Measurements from ENCODE around the gene FN1. TPM values are rescaled to one million over a fixed set of nuclear protein-coding genes. Genes with fewer than 3 reads are reported as not detected.

Gene FN1
- total RNA-seq, 1 experiment from 2014 or later, result 11.1 TPM

GRCh38 chr2:215377283-215377682, 58.6 kb downstream of the FN1 start:
- RAD21 ChIA-PET (ENCODE audit: low non-redundant PET in 1 of 2, low total read pairs in 2 of 2, uncharacterized antibody in 2 of 2, unreplicated experiment in 2 of 2), result no interaction called here
- H3K4me1 ChIP-seq (ENCODE audit: control insufficient read depth in 1 of 2, insufficient read depth in 2 of 2, low read length in 2 of 2), result no peaks in the 10 kb centered on the region
- DNase-seq (ENCODE audit: low read depth, low spot score), result no peak
- intact Hi-C loops (cut with micrococcal nuclease), result no loop called here
- no peaks in the 10 kb centered on the region for H4K20me1 ChIP-seq (ENCODE audit: insufficient read depth)
- no peak for TF ChIP-seq ATF3 (IDR thresholded peaks at IDR 0.05)
- TF ChIP-seq ZFX (IDR thresholded peaks at IDR 0.05), result no peak
- no peak for TF ChIP-seq ELF1 (IDR thresholded peaks at IDR 0.05; ENCODE audit: borderline replicate concordance, low read depth)
- TF ChIP-seq MAX (IDR thresholded peaks at IDR 0.05), result no peak
- TF ChIP-seq POLR2A (IDR thresholded peaks at IDR 0.05; ENCODE audit: borderline replicate concordance, extremely low read depth, insufficient read depth, insufficient read length), result no peak
- TF ChIP-seq SP1 (IDR thresholded peaks at IDR 0.05; ENCODE audit: low read depth), result no peak
- no peak for TF ChIP-seq CBX3 (IDR thresholded peaks at IDR 0.05; ENCODE audit: low read depth)
- no peak for TF ChIP-seq RAD21 (IDR thresholded peaks at IDR 0.05; ENCODE audit: low read depth)
- no peak for TF ChIP-seq REST (IDR thresholded peaks at IDR 0.05; ENCODE audit: low read depth)
- no peak for TF ChIP-seq YY1 (IDR thresholded peaks at IDR 0.05; ENCODE audit: extremely low read depth, insufficient replicate concordance, low read depth, low read length)
- H3K9ac ChIP-seq (ENCODE audit: low read length), result no peak overlapping the region
- no peak overlapping the region for H3K27ac ChIP-seq (ENCODE audit: low read depth, low read length)
- no peak overlapping the region for H3K4me3 ChIP-seq (replicated peaks in 1 of 2; ENCODE audit: low read depth in 1 of 2, low read length in 2 of 2)
- POLR2A ChIA-PET, result no interaction called here
- no peak for ATAC-seq
- no peaks in the 10 kb centered on the region for H3K9me3 ChIP-seq (ENCODE audit: control insufficient read depth in 1 of 2, insufficient read depth in 1 of 2, low read depth in 1 of 2, low read length in 2 of 2)
- H3K9me2 ChIP-seq (ENCODE audit: insufficient read depth), result no peaks in the 10 kb centered on the region
- H3K4me2 ChIP-seq (ENCODE audit: low read length), result no peak overlapping the region
- no peak overlapping the region for H2AFZ ChIP-seq (ENCODE audit: low read depth, low read length, poor library complexity, severe bottlenecking)
- BruUV-seq (replicated peaks), result no TSS peak
- no peaks in the 10 kb centered on the region for H3K36me3 ChIP-seq (ENCODE audit: control insufficient read depth in 1 of 2, insufficient read depth in 2 of 2, low read length in 2 of 2)
- no peaks in the 10 kb centered on the region for H3K27me3 ChIP-seq (ENCODE audit: insufficient read depth, low read length)
- CTCF ChIA-PET, result no interaction called here
- H3K79me2 ChIP-seq (ENCODE audit: insufficient read depth, low read length), result no peaks in the 10 kb centered on the region
